NOMO-1 treated with dmso at 0.1 percent for 144 hours (cell line): Measurements from ENCODE around the gene TRIM71.
"Not testable (repeated sequence)": the region's sequence is repeated elsewhere in the genome, so short reads cannot be mapped to it uniquely, and the experiment has no call there.

Source experiments
- DNase-seq: peaks from one replicate; lab custom pipeline; 2025; ENCODE audit not compliant: unreplicated experiment; lab: John Stamatoyannopoulos, UW

TRIM71 gene

DNA sequence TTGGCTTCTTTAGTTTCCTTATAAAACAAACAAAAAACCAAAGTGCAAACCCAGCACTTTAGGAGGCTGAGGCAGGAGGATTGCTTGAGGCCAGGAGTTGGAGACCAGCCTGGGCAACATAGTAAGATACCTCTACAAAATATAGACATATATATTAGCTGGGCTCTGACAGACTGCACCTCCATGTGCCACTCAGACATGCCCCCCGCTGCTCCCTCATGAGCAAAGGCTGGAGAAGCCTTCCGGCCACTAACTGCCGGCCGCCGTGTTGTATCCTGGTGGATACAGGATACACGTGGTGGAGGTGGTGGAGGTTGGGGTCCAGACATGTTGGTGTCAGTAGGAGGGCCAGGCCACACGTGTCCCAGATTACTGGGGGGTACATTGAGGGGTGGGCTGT, 104.3 kb downstream of the TRIM71 start:
- no peak for DNase-seq

- DNase-seq, result no peak
Measured at GRCh38 chr3:32930161-32930560, 112.4 kb downstream of the TRIM71 start.

DNA sequence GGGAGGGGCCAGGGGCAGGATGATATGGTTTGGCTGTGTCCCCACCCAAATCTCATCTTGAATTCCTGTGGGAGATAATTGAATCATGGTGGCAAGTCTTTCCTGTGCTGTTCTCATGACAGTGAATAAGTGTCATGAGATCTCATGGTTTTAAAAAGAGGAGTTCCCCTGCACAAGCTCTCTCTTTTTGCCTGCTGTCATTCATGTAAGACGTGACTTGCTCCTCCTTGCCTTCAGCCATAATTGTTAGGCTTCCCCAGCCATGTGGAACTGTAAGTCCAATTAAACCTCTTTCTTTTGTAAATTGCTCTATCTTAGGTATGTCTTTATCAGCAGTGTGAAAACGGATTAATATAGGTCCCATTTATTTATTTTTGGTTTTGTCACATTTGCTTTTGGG, 113.5 kb downstream of the TRIM71 start:
- DNase-seq, result not testable (repeated sequence)

- DNase-seq, result no peak
Measured at GRCh38 chr3:32934150-32934742, 116.4 kb downstream of the TRIM71 start.

DNA sequence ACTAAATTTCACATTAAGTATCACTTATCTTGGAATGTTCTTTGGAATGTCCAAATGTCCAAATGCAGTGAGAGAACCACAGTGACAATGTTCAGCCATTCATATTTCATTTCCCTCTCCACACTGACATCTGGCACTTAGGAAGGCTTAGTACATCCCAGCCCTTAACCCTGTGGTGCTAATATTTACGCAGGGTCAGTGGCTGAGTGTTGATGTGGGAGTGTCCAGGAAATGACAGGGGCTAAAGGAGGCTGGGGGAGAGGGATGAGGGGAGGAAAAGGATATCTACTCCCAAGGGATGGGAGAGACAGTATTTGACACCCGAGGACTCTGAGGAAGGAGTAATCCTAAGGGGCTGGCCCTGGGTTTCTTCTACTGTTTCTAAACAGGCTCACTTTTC, 119.5 kb downstream of the TRIM71 start:
- DNase-seq, result no peak

DNA sequence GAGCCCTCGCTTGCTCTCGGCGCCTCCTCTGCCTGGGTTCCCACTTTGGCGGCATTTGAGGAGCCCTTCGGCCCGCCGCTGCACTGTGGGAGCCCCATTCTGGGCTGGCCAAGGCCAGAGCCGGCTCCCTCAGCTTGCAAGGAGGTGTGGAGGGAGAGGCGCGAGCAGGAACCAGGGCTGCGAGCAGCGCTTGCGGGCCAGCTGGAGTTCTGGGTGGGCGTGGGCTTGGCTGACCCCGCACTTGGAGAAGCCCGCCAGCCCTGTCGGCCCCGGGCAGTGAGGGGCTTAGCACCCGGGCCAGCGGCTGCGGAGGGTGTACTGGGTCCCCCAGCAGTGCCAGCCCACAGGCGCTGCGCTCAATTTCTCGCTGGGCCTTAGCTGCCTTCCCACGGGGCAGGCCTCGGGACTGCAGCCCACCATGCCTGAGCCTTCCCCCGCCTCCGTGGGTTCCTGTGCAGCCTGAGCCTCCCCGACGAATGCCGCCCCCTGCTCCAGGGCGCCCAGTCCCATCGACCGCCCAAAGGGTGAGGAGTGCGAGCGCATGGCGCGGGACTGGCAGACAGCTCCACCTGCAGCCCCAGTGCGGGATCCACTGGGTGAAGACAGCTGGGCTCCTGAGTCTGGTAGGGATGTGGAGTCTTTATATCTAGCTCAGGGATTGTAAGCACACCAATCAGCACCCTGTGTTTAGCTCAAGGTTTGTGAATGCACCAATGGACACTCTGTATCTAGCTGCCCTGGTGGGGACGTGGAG, 121.9 kb downstream of the TRIM71 start:
- DNase-seq, result not testable (repeated sequence)

GRCh38 chr3:32940726-32941125, 122.9 kb downstream of the TRIM71 start:
- no peak for DNase-seq

DNA sequence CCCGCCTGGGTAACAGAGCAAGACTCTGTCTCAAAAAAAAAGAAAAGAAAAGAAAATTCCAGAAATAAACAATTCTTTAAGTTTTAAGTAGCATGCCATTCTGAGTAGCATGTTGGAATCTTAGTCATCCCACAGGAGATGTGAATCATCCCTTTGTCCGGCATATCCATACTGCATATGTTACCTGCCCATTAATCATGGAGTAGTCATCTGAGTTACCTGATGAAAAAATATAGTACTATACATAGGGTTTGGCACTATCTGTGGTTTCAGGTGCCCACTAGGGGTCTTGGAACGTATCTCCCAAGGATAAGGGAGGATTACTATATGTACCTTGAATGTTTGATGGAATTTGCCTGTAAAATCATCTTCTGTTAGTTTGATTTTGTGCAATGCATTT, 127.3 kb downstream of the TRIM71 start:
- no peak for DNase-seq

GRCh38 chr3:32945598-32945997, 127.8 kb downstream of the TRIM71 start:
- DNase-seq, result not testable (repeated sequence)

GRCh38 chr3:32946973-32947788, 129.4 kb downstream of the TRIM71 start:
- no peak for DNase-seq
